HG03196 (cell line): Measurements from ENCODE around the gene PEX14.

ENCODE experiments used
- ATAC-seq: cut with Tn5 transposase; IDR thresholded peaks from one replicate; pipeline ENCODE4 v1.9.1; 2021; ENCODE audit not compliant: unreplicated experiment

The PEX14 gene

DNA sequence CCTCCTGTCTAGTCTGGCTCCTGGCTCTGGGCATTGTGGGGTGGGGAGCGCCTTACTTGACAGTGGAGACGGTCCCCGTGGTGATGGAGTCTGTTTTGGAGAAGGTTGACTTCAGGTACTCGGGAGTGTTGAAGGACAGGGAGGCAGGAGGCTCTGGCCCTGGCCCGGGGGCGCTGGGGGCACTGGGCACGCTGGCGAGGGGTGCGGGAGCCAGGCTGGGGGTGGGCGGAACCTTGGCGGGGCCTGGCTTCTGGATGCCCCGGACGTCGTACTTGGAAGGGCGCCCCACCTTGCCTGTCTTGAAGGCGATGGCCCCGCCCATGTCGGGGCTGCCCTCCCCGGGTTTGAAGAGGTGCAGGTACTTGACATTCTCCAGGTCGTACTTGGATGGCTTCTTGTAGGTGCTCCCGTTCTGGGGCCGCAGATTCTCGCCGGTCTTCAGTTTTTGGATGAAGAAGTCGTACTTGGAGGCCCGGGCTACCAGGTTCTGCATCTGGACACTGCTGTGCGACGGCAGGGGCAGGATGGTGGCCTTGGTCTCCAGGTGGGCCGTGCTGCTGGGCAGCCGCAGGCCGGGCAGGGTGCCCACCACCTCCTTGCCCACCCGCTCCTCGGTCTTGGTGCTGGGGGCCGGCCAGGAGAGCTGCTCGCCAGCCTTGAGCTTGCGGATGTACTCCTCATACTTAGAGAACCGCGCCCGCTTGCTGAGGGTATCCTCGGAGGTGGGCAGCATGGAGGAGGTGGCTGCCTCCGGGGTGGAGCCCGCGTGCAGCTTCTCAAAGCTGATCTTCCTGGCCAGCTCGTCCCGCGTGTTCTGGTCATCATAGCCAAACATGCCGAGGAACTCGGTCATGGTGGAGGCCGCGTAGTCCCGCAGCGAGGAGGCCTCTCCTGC is 185.1 kb downstream of the PEX14 start:
- ATAC-seq = no peak

DNA sequence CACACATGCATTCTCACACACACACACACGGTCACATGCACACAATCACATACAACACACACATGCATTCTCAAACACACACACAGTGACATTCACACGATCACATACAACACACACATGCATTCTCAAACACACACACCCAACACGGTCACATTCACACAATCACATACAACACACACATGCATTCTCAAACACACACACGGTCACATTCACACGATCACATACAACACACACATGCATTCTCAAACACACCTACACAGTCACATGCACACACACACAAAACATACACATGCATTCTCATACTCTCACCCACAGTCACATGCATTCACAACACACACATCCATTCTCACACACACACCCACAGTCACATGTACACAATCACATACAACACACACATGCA is 186.7 kb downstream of the PEX14 start:
- ATAC-seq = no peak

DNA sequence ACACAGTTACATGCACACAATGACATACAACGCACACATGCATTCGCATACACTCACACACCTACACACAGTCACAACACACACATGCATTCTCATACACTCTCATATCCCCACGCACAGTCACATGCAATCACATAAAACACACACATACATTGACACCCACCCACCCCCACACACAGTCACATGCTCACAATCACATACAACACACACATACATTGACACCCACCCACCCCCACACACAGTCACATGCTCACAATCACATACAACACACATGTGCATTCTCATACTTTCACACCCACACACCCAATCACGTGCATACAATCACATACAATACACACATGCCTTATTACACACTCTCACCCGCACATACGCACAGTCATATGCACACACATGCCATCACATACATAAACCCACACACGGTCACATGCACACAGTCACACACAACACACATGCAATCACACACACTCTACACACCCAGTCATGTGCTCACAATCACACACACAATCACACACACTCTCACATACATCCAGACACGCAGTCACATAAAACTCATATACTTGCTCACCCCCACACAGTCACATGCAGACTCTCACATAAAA is 187.4 kb downstream of the PEX14 start:
- no peak for ATAC-seq

DNA sequence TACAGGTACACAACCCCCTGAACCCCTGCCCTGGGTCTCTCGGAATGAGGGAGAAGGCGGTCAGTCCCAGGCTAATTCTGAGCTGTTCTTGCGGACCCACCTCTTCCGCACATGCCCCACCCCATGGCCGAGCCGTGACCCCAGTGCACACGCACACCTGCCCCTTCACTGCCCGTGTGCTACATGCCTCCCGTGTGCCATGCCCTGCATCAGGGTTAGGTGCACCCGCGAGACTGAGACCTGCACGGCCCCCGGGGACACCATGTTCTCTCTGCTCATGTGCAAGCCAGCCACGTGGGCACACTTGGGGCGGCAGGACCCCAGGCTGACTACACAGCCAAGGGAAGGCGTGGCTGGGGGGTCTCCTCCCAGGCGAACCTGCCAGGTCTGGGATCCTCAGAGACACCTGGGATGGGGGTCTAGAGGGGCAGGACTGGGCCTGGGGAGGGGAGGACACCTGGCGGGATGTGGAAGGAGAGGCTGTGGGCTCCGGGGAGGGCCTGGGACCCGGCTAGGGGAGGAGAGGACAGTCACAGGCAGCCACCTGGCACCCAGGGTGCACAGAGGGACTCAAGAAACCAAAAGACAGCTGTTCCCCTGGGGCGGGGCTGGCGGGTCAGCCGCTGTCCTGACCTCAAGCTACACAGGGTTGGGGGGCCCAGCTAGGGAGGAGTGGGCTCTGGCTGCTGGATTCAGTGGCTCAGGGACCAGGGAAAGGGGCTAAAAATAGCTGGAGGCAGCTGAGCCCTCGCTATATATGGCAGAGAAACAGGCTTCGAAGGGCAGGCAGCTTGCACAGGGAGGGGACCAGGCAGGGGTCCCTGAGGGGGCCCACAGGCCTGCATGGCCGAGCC is 188.3 kb downstream of the PEX14 start:
- ATAC-seq = no peak

DNA sequence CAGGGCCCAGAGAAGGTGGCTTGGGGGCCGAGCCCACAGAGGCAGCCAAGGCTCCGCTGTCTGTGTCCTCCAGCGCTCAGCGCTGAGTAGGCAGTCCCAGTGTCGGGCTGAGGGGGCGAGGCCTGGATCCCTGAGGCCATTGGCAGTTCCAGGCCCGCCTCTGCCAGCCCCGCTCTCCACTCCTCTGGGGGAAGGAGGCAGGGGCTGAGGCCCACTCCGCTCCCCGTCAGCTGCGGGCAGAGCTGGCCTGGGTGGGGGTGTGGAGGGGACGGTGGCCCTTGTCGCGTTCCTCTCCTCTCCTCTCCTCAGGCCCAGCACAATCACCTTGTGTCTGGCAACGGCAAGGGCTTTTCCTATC is 188.9 kb downstream of the PEX14 start:
- ATAC-seq = no peak

DNA sequence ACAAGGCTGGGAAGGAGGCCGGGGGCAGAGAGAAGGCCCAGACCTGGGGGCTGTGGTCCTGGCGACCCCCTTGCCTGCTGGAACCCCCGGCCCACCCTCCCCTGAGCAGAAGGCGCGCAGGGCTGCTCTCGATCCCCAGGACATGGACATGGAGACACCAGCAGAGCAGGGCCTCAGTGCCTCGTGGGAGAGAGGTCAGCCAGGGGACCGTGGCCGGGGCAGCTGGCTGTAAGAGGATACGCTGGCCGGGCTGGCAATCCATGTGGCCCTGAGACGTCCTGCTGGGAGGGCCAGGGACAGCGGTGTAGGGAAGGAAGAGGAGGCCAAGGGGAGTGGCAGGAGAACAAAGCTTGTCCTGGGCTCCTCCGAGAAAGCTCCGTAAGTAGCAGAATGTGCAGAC is 189.5 kb downstream of the PEX14 start:
- no peak for ATAC-seq

DNA sequence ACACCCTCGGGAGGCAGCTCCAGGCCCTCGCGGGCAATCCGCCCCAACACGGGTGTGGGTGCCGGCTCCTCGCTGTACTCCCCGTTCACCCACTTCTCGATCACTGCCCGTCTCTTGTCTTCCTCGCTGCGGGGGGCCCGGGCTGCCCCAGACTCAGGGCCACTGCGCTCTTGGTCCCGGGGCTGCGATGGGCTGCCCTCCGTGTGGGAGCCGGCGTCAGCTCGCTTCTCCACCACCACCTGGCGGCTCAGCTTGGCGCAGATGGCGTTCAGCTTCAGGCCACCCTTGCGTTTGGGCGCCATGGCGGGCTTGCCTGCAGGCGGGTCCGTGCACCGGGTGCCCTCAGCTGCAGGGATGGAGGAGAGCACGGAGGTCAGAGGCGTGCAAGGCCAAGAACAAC is 190.5 kb downstream of the PEX14 start:
- ATAC-seq = no peak

DNA sequence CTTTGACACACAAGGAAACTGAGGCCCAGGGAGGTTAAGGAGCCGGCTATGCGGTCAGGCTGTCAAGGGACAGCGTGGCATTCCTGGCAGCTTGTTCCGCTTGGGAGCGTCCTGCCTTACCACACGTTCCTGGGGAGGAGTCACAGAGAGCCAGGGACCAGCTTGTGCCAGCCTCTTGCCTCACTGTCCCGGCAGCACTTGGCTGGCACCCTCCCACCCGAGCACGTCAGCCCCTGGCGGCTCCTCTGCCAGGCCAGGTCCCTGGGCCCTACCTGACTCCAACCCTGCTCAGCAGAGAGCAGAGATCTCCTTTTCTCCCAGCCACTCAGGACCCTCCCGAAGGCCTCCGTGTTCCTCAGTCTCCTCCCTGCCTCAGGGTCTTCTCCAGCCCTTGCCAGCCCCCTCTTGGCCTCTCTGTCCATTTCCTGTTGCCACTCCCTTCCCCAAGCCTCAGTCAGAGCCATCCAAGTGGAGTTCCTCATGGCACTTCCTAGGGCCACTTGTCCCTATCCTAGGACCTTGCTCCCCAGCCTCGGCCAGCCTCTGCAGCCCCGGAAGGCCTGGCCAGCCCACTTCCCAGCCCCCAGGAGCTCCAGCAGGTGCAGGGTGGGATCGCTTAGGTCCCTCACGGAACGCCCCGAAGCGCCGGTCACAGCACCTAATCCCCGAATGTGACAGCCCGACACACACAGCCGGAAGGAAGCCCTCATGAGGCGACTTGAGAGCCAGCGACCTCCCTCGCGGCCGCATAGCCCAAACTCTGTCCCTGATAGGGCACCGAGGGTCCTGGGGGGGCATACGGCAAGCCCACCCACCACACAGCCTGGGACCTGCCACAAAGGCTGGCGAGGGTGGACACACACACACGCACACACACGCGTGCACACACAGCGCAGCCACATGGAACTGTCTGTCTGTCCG is 191.4 kb downstream of the PEX14 start:
- no peak for ATAC-seq

DNA sequence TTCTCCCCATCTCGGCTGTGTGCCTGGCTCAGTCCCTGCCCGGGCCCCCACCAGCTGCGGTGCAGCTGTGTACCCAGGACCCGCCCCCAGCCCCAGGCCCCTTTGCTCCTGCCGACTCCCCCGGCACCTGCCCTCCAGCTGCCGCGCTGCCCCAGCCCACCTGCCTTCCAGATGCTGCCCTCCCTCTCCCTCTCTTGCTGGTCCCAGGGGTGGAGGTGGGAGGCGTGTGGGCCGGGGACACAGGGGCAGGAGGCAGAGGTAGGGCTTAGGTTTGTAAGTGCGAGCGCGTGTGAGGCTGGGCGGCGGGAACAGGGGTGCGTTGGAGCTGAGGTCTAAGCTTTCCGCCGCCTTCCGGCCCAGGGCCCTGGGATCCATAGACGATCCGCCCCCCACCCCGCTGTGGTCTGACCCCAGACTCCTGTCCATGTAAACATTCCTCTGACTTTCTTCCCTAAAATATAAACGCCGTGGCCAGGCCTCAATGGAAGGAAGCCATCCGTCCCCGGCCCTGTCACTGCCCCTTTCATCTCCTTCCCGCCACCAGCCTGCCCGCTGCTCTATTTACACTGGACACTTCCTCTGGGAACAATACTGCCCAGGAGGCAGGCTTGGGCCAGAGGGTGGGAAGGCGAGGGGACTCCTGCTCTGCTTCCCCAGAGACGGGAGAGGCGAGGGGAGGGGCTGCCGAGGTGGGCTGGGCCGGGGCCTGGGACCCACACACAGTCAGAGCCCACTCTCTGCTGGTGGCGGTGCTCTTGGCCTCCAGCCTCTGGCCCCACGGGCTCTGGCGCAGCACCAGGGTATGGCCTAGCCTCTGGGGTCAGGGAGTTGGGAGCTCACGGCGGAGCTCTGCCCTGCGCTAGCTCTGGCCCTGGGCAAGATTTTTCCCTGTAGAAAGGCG is 193.4 kb downstream of the PEX14 start:
- no peak for ATAC-seq

DNA sequence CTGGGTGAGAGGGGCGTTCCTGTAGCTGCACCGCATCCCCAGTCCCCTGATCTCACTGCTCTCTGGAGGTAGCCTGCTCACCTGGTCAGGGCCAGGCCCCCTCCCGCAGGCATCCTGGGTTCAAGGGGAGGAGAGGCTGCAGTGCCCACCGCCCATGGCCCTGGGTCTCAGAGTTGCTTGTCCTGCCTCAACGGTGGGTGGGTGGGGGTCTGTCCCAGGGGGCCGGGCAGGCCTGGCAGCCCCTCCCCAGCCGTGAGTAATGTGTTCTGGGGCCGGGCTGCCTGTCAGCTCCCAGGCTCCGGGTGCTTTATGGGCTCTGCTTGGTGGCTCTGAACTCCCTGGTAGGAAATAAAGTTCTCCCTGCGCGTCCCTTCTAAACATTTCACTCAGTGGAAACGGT is 194.8 kb downstream of the PEX14 start:
- no peak for ATAC-seq

DNA sequence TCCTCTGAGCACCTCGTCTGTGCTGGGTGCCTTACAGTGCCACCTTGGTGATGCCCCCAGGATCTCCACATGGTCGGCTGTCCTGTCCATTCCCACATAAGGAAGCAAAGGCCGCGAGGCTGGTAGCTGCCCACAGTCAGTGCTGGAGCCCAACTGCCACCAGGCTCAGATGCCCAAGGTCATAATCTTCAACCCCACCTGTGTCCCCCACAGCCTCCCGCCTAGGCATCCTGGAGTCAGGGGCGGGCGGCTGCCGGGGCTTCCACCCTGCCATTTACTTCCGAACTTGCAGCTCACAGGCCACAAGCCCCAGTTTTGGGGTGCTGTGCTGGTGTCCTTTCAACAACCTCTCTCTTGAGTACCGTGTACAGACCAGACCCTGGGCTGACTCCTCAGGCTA is 195.4 kb downstream of the PEX14 start:
- ATAC-seq = no peak

DNA sequence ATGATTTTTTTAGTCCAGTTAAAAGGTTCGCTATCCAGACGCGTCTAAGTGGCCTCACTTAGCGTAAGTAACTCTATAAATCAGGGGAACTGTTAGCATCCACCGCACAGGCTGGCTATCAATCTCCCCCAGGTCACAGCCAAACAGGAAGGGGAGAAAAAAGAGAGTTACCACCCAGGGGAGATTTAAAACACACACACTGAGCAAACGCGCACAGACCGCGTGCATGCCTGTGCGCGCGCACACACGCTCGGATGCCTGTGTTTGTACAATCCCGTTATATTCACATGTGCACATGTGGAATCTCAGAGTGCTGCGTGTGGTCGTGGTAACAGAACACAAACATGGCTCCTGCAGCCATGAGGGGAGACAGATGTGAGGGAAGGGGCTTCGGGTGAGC is 196.3 kb downstream of the PEX14 start:
- no peak for ATAC-seq

DNA sequence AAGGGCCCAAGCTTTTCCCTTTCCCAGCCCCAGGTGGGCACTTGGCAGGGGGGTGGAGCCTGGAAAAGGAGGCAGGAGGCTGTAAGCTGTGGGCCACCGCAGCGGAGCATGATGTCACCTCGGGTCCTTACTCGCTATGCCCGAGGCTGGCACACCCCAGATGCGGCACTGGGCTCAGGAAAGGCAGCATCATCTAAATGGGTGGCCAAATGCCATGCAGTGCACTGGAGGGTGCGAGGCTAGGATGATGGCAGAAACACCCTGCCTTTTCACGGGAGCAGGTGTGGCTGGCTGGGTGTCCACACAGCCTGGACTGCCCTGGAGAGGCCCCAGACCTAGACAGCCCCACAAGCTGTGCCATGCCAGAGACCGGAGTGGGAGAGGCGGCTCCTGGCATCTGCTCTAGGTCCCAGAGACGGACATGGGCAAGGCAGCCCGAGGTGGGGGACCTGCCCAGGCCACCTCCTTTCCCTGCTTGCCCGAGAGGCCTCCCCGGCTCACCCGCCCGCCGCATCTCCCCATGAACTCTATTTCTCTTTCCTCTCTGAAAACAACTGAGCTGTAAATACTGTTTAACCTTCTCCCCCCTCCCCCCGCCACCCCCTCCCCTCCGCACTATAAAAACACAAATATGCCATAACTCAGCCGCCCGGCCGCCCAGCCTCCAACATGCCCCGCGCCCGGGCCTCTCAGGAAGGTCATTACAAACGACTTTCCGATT is 197.0 kb downstream of the PEX14 start:
- no peak for ATAC-seq

DNA sequence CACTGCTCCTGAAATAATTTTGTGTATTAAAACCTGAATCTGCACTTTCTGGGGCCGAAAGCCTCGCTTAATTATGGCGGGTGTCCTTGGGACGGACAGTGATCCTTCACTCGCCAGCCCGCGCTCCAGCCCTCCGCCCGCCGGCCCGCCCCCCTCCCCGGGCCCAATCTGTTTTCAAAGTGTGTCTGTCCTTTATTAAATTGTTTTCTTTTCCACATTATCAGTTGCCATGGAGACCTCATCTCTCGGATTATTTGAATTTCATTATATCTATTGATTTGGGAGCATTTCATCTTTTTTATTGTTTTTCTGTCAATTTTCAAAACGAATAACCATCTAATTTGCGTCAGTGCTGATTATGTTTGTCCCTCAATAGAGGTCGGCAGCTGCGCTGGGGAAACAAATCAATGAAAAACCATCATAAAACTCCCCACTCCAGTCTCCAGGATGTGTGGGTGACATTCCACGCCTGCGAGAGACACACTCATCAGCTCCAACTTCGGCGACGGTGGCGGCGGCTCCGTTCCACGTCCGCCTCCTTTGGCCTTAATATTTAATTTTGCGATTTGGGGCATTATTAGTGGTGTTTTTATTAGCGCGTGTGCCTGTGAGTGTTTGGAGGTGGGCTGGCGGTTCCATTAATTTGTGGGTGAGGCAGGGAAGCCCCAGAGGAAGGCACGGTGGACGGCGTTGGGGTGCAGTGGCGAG is 197.7 kb downstream of the PEX14 start:
- no peak for ATAC-seq

DNA sequence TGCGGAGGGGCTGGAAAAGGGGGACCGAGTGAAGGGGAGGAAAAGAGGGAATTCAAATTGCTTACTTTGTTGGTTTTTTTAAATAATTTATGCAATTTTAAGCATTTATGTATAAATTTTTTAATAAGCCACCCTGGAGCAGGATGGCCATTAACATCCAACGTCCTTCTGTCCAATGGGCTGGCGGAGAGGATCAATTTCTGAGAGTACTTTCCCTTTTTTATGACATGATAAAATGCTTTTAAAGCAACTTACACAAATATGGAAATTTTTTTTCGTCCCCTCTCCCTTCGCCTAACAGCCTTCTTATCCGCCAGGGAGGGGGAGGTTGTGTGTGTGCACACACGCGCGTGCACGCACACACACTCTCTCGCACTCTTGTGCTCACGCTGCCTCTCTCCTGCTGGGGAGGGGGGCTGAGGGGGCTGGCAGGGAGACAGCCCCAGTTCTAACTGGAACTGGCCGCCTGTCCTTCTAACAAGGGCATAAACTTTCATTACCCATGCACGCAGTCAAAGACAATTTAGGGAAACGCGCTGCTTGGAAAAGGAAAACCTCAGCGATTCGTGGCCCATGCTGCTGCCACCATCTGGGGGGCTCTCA is 198.5 kb downstream of the PEX14 start:
- no peak for ATAC-seq

DNA sequence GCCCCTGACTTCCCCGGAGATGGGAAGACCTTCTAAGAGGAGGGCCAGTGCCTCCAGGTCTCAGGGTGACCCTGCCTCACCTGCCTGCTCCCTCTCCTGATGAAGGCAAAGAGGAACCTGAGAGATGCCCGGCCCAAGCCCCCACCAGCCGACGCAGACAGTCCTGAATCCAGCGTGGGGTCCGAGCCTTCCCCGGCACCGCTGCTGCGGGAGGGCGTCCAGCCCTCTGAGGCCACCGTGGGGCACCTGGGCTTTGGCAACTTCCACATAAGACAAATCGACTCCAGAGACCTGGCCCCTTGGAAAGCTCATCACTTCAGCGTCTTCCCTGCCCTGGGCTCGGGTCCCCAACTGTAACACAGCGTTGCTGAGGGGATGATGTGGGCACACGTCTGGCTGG is 199.5 kb downstream of the PEX14 start:
- no peak for ATAC-seq

DNA sequence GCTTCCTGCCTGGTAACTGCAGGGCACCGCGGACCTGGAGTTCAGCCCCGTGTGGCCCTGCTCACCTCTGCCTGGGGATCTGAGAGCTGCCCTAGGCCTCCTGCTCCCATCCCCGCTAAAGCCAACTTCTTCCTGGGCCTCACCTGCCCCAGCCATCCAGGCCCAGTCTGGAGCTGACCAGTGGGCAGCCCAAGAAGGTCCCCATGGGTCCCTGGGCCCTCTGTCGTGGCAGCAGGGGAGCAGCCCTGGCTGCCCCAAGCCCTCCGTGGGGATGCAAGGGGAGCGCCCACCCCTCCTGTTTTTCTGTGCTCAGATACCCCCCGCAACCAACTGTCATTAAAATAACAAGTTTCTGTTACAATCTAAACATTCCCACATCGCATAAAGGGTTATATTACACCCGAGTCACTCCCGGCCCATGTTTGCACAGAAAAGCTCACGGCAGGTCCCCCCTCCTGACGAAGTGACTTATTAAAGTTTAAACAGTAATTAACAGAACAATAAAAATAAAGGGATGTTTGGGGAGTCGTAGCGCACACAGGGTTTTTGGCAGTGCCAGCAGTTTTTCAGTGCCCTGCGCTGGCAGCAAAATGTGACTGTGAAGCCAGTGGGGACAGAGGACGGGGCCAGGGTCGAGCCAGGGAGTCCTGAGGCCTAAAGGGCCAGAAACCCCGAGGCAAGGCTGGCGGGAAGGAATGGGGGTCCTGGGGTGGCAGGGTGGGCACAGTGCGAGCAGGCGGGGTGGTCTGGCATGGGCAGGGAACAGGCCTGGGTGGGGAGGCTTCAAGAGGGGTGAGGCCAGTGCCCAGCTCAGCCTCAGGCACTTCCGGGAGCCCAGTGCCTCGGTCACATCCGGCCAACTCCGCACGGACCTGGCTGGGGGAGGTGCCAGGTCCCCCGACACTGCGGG is 200.2 kb downstream of the PEX14 start:
- ATAC-seq = no peak
